DOHH2 (cell line): ENCODE data around the gene ZMYM2.

Source experiments
- H3F3A ChIP-seq: fragments of 200-600 bp; sonication (generic), shearing (Covaris generic); 2 replicates; pipeline ENCODE4 v1.6.0; 2016; ENCODE audit warnings: antibody characterized with exemption, mild to moderate bottlenecking; ENCODE audit not compliant: control insufficient read depth, insufficient read depth
- H3K27ac ChIP-seq: fragments of 200-600 bp; sonication (generic); 2 replicates; pipeline ENCODE4 v1.5.1; 2014; ENCODE audit warnings: low read depth, mild to moderate bottlenecking, low read length, moderate library complexity
- H3K27me3 ChIP-seq: fragments of 200-600 bp; sonication (generic); 2 replicates; pipeline ENCODE4 v1.6.1; 2014; ENCODE audit warnings: mild to moderate bottlenecking, low read length, mixed read lengths; ENCODE audit not compliant: control insufficient read depth
- H3K36me3 ChIP-seq: fragments of 200-600 bp; sonication (generic); 2 replicates; pipeline ENCODE4 v1.6.1; 2014; ENCODE audit warnings: mild to moderate bottlenecking, low read length, moderate library complexity, mixed read lengths; ENCODE audit not compliant: control insufficient read depth
- H3K4me1 ChIP-seq: fragments of 200-600 bp; sonication (generic); 2 replicates; pipeline ENCODE4 v1.6.1; 2014; ENCODE audit warnings: mild to moderate bottlenecking, low read length, mixed read lengths; ENCODE audit not compliant: control insufficient read depth
- H3K4me2 ChIP-seq: fragments of 200-600 bp; sonication (generic); 2 replicates; pipeline ENCODE4 v1.6.0; 2014; ENCODE audit warnings: mild to moderate bottlenecking, low read length, moderate library complexity
- H3K4me3 ChIP-seq: fragments of 200-600 bp; sonication (generic); 2 replicates; pipeline ENCODE4 v1.5.1; 2014; ENCODE audit warnings: mild to moderate bottlenecking, low read length, mixed read lengths
- H3K79me2 ChIP-seq: fragments of 200-600 bp; sonication (generic); 2 replicates; pipeline ENCODE4 v1.6.1; 2014; ENCODE audit warnings: mild to moderate bottlenecking, low read length, mixed read lengths; ENCODE audit not compliant: control insufficient read depth
- H3K9me2 ChIP-seq: fragments of 200-600 bp; sonication (generic); replicated peaks from 2 replicates; pipeline ENCODE4 v1.6.1; 2014; ENCODE audit warnings: mild to moderate bottlenecking, low read length, mixed read lengths; ENCODE audit not compliant: control insufficient read depth
- H3K9me3 ChIP-seq: fragments of 200-600 bp; sonication (generic); 2 replicates; pipeline ENCODE4 v1.6.1; 2014; ENCODE audit warnings: antibody characterized with exemption, low read length, mixed read lengths; ENCODE audit not compliant: control insufficient read depth, insufficient read depth
- H4K20me1 ChIP-seq: fragments of 200-600 bp; sonication (generic); 2 replicates; pipeline ENCODE4 v1.6.0; 2014; ENCODE audit warnings: low read depth, mild to moderate bottlenecking, antibody characterized with exemption, low read length, moderate library complexity; ENCODE audit not compliant: control insufficient read depth, insufficient read depth
- EZH2phosphoT487 ChIP-seq: fragments of 200-600 bp; sonication (generic); IDR thresholded peaks from 2 replicates; pipeline ENCODE4 v1.6.1; 2017; ENCODE audit warnings: borderline replicate concordance, mild to moderate bottlenecking, antibody characterized with exemption, low read length, moderate library complexity, mixed read lengths
- TF ChIP-seq, protein P1 (sequence below): fragments of 200-600 bp; sonication (generic); IDR thresholded peaks from one replicate; pipeline ENCODE4 v1.5.1; 2014; ENCODE audit warnings: antibody characterized with exemption, mild to moderate bottlenecking, low read depth, low read length; ENCODE audit not compliant: poor library complexity, severe bottlenecking

Gene ZMYM2

DNA sequence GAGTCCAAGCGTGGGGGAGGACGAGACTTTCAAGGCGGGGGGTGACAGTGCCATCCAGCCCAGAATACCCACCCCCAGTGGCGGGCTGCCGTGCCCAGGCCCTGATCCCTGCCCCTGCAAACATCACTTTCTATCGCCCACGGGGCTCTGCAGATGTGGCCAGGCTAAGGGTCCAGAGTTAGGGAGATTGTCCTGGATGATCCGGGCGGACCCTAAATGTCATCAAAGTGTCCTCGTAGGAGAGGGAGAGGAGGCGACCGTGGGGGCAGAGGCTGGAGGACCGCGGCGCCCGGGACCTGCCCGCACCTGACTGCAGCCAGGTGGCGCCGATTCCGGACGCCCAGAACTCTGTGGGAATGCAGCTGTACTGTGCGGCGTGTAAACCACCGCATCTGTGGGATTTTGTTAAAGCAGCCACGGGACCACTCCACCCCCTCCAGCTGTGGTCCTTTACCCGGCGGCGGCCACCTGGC is 170.0 kb downstream of the ZMYM2 start:
- no peak for TF ChIP-seq EZH2phosphoT487
- TF ChIP-seq, protein P1, sequence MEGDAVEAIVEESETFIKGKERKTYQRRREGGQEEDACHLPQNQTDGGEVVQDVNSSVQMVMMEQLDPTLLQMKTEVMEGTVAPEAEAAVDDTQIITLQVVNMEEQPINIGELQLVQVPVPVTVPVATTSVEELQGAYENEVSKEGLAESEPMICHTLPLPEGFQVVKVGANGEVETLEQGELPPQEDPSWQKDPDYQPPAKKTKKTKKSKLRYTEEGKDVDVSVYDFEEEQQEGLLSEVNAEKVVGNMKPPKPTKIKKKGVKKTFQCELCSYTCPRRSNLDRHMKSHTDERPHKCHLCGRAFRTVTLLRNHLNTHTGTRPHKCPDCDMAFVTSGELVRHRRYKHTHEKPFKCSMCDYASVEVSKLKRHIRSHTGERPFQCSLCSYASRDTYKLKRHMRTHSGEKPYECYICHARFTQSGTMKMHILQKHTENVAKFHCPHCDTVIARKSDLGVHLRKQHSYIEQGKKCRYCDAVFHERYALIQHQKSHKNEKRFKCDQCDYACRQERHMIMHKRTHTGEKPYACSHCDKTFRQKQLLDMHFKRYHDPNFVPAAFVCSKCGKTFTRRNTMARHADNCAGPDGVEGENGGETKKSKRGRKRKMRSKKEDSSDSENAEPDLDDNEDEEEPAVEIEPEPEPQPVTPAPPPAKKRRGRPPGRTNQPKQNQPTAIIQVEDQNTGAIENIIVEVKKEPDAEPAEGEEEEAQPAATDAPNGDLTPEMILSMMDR, result peak; percentile 9
- H3K9me2 ChIP-seq, result no peaks in the 10 kb centered on the region
- no peak overlapping the region for H3K4me3 ChIP-seq
- H3F3A ChIP-seq, result no peaks in the 10 kb centered on the region
- no peak overlapping the region for H3K27ac ChIP-seq
- no peak overlapping the region for H3K4me2 ChIP-seq
- H3K9me3 ChIP-seq, result no peaks in the 10 kb centered on the region
- peaks cover 21% of the 10 kb centered on the region for H3K27me3 ChIP-seq
- H4K20me1 ChIP-seq, result no peaks in the 10 kb centered on the region
- no peaks in the 10 kb centered on the region for H3K79me2 ChIP-seq
- H3K36me3 ChIP-seq, result no peaks in the 10 kb centered on the region
- no peaks in the 10 kb centered on the region for H3K4me1 ChIP-seq

DNA sequence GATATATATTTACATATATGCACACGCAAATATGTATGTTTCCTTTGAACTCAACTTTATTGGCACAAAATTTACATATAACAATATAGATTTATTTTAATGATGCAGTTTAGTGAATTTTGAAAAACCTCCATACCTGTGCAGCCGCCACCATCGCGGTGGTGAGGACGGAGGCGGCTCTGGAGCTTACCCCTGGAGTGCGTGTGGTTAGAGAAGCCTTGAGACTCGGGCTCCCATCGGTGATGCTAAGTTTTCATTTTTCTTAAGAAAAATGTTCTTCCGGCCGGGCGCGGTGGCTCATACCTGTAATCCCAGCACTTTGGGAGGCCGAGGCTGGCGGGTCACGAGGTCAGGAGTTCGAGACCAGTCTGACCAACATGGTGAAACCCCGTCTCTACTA is 170.5 kb downstream of the ZMYM2 start:
- H3K27me3 ChIP-seq, result peaks cover 21% of the 10 kb centered on the region
- no peaks in the 10 kb centered on the region for H3F3A ChIP-seq
- no peak overlapping the region for H3K4me2 ChIP-seq
- no peaks in the 10 kb centered on the region for H3K9me2 ChIP-seq
- H3K4me1 ChIP-seq, result no peaks in the 10 kb centered on the region
- no peaks in the 10 kb centered on the region for H3K36me3 ChIP-seq
- no peak overlapping the region for H3K4me3 ChIP-seq
- H4K20me1 ChIP-seq, result no peaks in the 10 kb centered on the region
- H3K79me2 ChIP-seq, result no peaks in the 10 kb centered on the region
- H3K9me3 ChIP-seq, result no peaks in the 10 kb centered on the region
- H3K27ac ChIP-seq, result no peak overlapping the region
- TF ChIP-seq, protein P1, result no peak
- TF ChIP-seq EZH2phosphoT487, result no peak

DNA sequence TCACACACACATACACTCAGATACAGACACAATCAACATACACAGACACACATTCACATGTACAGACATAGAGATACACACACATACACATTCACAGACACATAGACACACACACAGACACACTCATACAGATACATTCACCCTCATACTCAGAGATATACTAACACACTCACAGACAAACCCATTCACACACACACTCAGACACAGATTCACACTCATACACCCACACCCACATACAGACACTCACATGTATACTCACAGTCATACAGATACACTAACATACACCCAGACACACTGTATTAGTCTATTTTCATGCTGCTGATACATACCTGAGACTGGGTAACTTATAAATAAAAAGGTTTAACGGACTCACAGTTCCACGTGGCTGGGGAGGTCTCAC is 171.5 kb downstream of the ZMYM2 start:
- H3K9me3 ChIP-seq, result no peaks in the 10 kb centered on the region
- TF ChIP-seq EZH2phosphoT487, result no peak
- TF ChIP-seq, protein P1, result no peak
- H3F3A ChIP-seq, result no peaks in the 10 kb centered on the region
- H3K36me3 ChIP-seq, result no peaks in the 10 kb centered on the region
- no peaks in the 10 kb centered on the region for H3K4me1 ChIP-seq
- H3K4me2 ChIP-seq, result no peak overlapping the region
- no peaks in the 10 kb centered on the region for H4K20me1 ChIP-seq
- H3K27ac ChIP-seq, result no peak overlapping the region
- no peak overlapping the region for H3K4me3 ChIP-seq
- peaks cover 21% of the 10 kb centered on the region for H3K27me3 ChIP-seq
- no peaks in the 10 kb centered on the region for H3K9me2 ChIP-seq
- H3K79me2 ChIP-seq, result no peaks in the 10 kb centered on the region

DNA sequence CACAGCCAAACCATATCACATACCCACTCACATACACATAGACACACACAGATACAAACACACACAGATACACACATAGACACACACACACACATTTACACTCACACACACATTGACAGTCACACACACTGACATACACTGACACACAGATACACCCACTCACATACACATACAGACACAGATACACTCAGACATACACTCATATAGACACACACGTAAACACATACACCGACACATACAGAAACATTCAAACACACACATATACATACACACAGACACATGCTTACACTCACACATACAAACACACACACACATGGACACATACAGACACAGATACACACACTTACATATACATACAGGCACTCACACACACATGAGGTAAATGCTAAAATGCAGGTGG is 172.1 kb downstream of the ZMYM2 start:
- Histone ChIP-seq H3K27me3 (peaks cover 15% of the 10 kb centered on the region), H3K9me3 (no peaks in the 10 kb centered on the region), H3K4me3 (no peak overlapping the region), H3K4me2 (no peak overlapping the region), H3F3A (no peaks in the 10 kb centered on the region), H3K9me2 (no peaks in the 10 kb centered on the region), H4K20me1 (no peaks in the 10 kb centered on the region), H3K27ac (no peak overlapping the region), H3K4me1 (no peaks in the 10 kb centered on the region), H3K79me2 (no peaks in the 10 kb centered on the region), H3K36me3 (no peaks in the 10 kb centered on the region)
- TF ChIP-seq, protein P1, result no peak
- TF ChIP-seq EZH2phosphoT487, result no peak
